MM.1S (cell line): ENCODE data around the gene NFATC2.

Source experiments
- EZH2 ChIP-seq: fragments of 300-600 bp; sonication (generic); optimal IDR thresholded peaks from 2 replicates; pipeline ENCODE3; 2017; ENCODE audit warnings: low read depth, mild to moderate bottlenecking, antibody characterized with exemption, low read length, mixed read lengths
- EZH2phosphoT487 ChIP-seq: fragments of 300-600 bp; sonication (generic); IDR thresholded peaks from 2 replicates; pipeline ENCODE4 v1.6.1; 2018; ENCODE audit warnings: antibody characterized with exemption, low read length
- TF ChIP-seq, protein P1 (sequence below): fragments of 300-600 bp; sonication (generic); IDR thresholded peaks from 2 replicates; pipeline ENCODE4 v1.5.1; 2016; ENCODE audit warnings: antibody characterized with exemption, low read length, mixed read lengths

DNA sequence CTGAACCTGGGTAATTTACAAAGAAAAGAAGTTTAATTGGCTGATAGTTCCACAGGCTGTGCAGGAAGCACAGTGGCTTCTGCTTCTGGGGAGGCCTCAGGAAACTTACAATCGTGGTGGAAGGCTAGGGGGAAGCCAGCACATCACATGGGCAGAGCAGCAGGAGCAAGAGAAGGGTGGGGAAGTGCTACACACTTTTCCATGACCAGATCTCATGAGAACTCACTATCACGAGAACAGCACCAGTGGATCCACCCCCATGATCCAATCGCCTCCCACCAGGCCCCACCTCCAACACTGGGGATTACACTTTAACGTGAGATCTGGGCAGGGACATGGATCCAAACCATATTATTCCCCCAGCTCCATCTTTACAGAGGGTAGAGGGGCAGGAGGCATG is 166.4 kb downstream of the NFATC2 start:
- TF ChIP-seq, protein P1, sequence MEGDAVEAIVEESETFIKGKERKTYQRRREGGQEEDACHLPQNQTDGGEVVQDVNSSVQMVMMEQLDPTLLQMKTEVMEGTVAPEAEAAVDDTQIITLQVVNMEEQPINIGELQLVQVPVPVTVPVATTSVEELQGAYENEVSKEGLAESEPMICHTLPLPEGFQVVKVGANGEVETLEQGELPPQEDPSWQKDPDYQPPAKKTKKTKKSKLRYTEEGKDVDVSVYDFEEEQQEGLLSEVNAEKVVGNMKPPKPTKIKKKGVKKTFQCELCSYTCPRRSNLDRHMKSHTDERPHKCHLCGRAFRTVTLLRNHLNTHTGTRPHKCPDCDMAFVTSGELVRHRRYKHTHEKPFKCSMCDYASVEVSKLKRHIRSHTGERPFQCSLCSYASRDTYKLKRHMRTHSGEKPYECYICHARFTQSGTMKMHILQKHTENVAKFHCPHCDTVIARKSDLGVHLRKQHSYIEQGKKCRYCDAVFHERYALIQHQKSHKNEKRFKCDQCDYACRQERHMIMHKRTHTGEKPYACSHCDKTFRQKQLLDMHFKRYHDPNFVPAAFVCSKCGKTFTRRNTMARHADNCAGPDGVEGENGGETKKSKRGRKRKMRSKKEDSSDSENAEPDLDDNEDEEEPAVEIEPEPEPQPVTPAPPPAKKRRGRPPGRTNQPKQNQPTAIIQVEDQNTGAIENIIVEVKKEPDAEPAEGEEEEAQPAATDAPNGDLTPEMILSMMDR = no peak
- TF ChIP-seq EZH2 = no peak
- no peak for TF ChIP-seq EZH2phosphoT487
